ENCODE measurements around the gene LRBA. TPM values are rescaled to one million over a fixed set of nuclear protein-coding genes. Genes with fewer than 3 reads are reported as not detected.

LRBA gene
- total RNA-seq, 1 experiment from 2014 or later, result 55.3 TPM

DNA sequence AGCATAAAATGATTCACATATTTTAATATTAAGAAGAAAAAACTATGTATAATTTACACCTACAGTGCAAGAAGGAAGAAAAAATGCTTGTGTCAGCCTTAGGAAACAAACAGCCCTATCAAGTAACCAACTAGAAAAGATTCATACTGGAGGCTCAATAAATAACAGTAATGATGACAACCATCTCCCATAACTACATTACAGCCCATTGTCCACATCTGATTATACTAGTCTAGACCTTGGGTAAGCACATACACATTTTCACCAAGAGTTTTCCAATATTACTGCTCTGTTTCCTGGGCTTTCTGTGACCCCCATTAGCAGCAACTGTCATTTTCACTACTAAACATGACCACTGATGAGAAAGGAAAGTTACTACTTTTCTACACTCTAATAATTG, 263.4 kb downstream of the LRBA start:
- H3K9me3 Mint-ChIP-seq, result no peaks in the 10 kb centered on the region
- no peak overlapping the region for H3K18ac ChIP-seq (ENCODE audit: insufficient read length, low read depth, low read length)
- H2BK5ac ChIP-seq (ENCODE audit: insufficient read length, low read length), result no peak overlapping the region
- no peak overlapping the region for H2BK15ac ChIP-seq (ENCODE audit: low read depth, low read length)
- H4K5ac ChIP-seq (ENCODE audit: insufficient read length, low read depth, low read length), result no peak overlapping the region
- H3K4me1 ChIP-seq (ENCODE audit: insufficient read depth, low read length), result no peaks in the 10 kb centered on the region
- no peaks in the 10 kb centered on the region for H3K9me3 ChIP-seq (ENCODE audit: control insufficient read depth, low read depth, low read length)
- no peak overlapping the region for H3K27ac Mint-ChIP-seq
- no peak overlapping the region for H4K8ac ChIP-seq (replicated peaks; ENCODE audit: insufficient read length, low read depth, low read length)
- H3K36me3 Mint-ChIP-seq (ENCODE audit: insufficient read depth in 1 of 3, low read depth in 3 of 3), result peaks cover 0 to 3% (median 0%) of the 10 kb centered on the region in 3 experiments; a peak in 1 of 7 replicates
- no peak overlapping the region for H2AFZ ChIP-seq (ENCODE audit: low read length)
- no peak overlapping the region for H3T11ph ChIP-seq (ENCODE audit: low read length)
- no peaks in the 10 kb centered on the region for H3K79me1 ChIP-seq (ENCODE audit: insufficient read depth, low read depth, low read length, poor library complexity, severe bottlenecking)
- H3K23me2 ChIP-seq (ENCODE audit: insufficient read length, low read depth, low read length, poor library complexity, severe bottlenecking), result no peaks in the 10 kb centered on the region
- no peak overlapping the region for H3K14ac ChIP-seq (ENCODE audit: insufficient read depth, low read length)
- no peaks in the 10 kb centered on the region for H3K4me1 Mint-ChIP-seq
- H3K27me3 Mint-ChIP-seq (ENCODE audit: low read depth), result no peaks in the 10 kb centered on the region
- H2BK12ac ChIP-seq (ENCODE audit: insufficient read length, low read depth, low read length), result no peak overlapping the region
- H3K56ac ChIP-seq (ENCODE audit: insufficient read length, low read depth, low read length), result no peak overlapping the region
- H3K4me3 Mint-ChIP-seq, result no peak overlapping the region
- no peak for TF ChIP-seq CTCF (conservative IDR thresholded peaks at IDR 0.05)
- H2AK5ac ChIP-seq (ENCODE audit: insufficient read length, low read length), result no peak overlapping the region
- H2BK120ac ChIP-seq (ENCODE audit: low read depth, low read length, poor library complexity, severe bottlenecking), result no peak overlapping the region
- no peaks in the 10 kb centered on the region for H4K20me1 ChIP-seq (ENCODE audit: control insufficient read depth, insufficient read depth, insufficient read length)
- H3K23ac ChIP-seq (ENCODE audit: insufficient read length, low read depth, low read length), result no peak overlapping the region
- H3K27me3 ChIP-seq (ENCODE audit: insufficient read depth, low read length), result no peaks in the 10 kb centered on the region
- H3K9ac ChIP-seq (ENCODE audit: extremely low read depth, insufficient read length, low read length), result no peak overlapping the region
- DNase-seq, result no peak
- H2BK20ac ChIP-seq (ENCODE audit: low read depth, low read length, poor library complexity, severe bottlenecking), result no peak overlapping the region
- no peak overlapping the region for H3K27ac ChIP-seq (ENCODE audit: insufficient read length, low read depth, low read length)
- H3K4ac ChIP-seq (ENCODE audit: low read depth, low read length), result no peak overlapping the region
- H4K91ac ChIP-seq (ENCODE audit: insufficient read length, low read depth, low read length), result no peak overlapping the region
- no peak overlapping the region for H3K4me2 ChIP-seq (ENCODE audit: insufficient read depth, insufficient read length, low read length)
- no peaks in the 10 kb centered on the region for H3K79me2 ChIP-seq (ENCODE audit: insufficient read depth, low read length)
